ENCODE data around the gene TIGD6. TPM values are rescaled to one million over a fixed set of nuclear protein-coding genes. Genes with fewer than 3 reads are reported as not detected.

Gene TIGD6
- total and polyA plus RNA-seq, 9 of the 15 experiments (the other 6 are each of a cell fraction or from before 2014, with no cell fraction given) = 1.8 to 6.3 (median 3.9) TPM

DNA sequence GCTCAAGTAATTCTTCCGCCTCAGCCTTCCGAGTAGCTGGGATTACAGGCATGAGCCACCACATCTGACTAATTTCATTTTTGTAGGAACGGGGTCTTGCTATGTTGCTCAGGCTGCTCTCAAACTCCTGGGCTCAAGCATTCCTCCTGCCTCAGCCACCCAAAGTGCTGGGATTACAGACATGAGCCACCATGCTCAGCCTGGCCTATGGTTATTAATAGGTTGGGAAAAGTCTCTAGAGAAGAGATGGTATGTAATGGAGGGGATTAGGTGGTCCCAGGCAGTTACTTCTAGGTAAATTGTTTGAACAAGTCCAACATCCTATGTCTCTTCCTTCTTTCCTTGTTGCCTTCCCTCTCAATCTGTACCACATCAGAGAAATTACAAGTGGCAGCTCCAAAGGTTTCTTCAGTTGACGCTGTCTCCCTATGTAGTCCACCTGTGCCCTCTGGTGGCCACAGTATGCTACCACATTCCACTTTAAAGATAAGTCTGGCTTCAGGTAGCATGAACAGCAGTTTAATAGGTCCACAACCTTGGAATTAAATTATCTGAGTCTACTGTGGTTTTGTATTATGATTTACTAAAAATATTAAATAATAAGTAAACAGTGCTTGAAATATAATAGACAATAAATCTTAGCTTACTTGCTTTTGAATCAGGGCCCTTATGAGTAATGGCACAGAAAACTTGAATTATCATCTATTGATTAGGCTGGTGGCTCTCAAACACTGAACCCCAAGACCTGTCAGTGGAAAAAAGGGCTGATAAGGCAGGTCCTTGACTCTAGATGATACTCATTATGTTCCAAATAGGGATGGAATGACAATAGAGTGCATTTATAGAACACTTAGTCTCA lies 9.7 kb downstream of the TIGD6 start (continued):
- TF ChIP-seq JUN (IDR thresholded peaks at IDR 0.05; ENCODE audit: borderline replicate concordance, low read depth, low read length) = no peak
- TF ChIP-seq JUN (CRISPR knock-in tag; IDR thresholded peaks at IDR 0.05; ENCODE audit: borderline replicate concordance) = no peak
- peak; percentile 35; the same call in 1 of the 2 replicates for TF ChIP-seq CC2D1A (IDR thresholded peaks at IDR 0.05)
- no peak for TF ChIP-seq CAMTA2 (CRISPR knock-in tag; conservative IDR thresholded peaks at IDR 0.05)
- TF ChIP-seq, protein P1, sequence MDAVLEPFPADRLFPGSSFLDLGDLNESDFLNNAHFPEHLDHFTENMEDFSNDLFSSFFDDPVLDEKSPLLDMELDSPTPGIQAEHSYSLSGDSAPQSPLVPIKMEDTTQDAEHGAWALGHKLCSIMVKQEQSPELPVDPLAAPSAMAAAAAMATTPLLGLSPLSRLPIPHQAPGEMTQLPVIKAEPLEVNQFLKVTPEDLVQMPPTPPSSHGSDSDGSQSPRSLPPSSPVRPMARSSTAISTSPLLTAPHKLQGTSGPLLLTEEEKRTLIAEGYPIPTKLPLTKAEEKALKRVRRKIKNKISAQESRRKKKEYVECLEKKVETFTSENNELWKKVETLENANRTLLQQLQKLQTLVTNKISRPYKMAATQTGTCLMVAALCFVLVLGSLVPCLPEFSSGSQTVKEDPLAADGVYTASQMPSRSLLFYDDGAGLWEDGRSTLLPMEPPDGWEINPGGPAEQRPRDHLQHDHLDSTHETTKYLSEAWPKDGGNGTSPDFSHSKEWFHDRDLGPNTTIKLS (IDR thresholded peaks at IDR 0.05; ENCODE audit: borderline replicate concordance, low read depth) = no peak
- no peak for TF ChIP-seq ZNF311 (CRISPR knock-in tag; IDR thresholded peaks at IDR 0.05)
- TF ChIP-seq HDAC6 (IDR thresholded peaks at IDR 0.05; ENCODE audit: low read depth, low read length) = no peak
- no peak for TF ChIP-seq KLF16 (IDR thresholded peaks at IDR 0.05)
- TF ChIP-seq SMC3 (conservative IDR thresholded peaks at IDR 0.05; ENCODE audit: insufficient read depth, low read depth, low read length) = peak; percentile 95
- 0 out of 2 replicates have a peak, but pooled peaks have one; percentile 25 for TF ChIP-seq GABPB1 (CRISPR knock-in tag; IDR thresholded peaks at IDR 0.05)
- TF ChIP-seq LCOR (CRISPR knock-in tag; IDR thresholded peaks at IDR 0.05) = 0 out of 2 replicates have a peak, but pooled peaks have one; percentile 50
- TF ChIP-seq TGIF2 (CRISPR knock-in tag; IDR thresholded peaks at IDR 0.05) = no peak
- TF ChIP-seq, protein P2, sequence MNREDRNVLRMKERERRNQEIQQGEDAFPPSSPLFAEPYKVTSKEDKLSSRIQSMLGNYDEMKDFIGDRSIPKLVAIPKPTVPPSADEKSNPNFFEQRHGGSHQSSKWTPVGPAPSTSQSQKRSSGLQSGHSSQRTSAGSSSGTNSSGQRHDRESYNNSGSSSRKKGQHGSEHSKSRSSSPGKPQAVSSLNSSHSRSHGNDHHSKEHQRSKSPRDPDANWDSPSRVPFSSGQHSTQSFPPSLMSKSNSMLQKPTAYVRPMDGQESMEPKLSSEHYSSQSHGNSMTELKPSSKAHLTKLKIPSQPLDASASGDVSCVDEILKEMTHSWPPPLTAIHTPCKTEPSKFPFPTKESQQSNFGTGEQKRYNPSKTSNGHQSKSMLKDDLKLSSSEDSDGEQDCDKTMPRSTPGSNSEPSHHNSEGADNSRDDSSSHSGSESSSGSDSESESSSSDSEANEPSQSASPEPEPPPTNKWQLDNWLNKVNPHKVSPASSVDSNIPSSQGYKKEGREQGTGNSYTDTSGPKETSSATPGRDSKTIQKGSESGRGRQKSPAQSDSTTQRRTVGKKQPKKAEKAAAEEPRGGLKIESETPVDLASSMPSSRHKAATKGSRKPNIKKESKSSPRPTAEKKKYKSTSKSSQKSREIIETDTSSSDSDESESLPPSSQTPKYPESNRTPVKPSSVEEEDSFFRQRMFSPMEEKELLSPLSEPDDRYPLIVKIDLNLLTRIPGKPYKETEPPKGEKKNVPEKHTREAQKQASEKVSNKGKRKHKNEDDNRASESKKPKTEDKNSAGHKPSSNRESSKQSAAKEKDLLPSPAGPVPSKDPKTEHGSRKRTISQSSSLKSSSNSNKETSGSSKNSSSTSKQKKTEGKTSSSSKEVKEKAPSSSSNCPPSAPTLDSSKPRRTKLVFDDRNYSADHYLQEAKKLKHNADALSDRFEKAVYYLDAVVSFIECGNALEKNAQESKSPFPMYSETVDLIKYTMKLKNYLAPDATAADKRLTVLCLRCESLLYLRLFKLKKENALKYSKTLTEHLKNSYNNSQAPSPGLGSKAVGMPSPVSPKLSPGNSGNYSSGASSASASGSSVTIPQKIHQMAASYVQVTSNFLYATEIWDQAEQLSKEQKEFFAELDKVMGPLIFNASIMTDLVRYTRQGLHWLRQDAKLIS (CRISPR knock-in tag; IDR thresholded peaks at IDR 0.05) = 0 out of 2 replicates have a peak, but pooled peaks have one; percentile 40
- TF ChIP-seq, protein P3, sequence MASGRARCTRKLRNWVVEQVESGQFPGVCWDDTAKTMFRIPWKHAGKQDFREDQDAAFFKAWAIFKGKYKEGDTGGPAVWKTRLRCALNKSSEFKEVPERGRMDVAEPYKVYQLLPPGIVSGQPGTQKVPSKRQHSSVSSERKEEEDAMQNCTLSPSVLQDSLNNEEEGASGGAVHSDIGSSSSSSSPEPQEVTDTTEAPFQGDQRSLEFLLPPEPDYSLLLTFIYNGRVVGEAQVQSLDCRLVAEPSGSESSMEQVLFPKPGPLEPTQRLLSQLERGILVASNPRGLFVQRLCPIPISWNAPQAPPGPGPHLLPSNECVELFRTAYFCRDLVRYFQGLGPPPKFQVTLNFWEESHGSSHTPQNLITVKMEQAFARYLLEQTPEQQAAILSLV (tag; IDR thresholded peaks at IDR 0.05) = no peak
- TF ChIP-seq ZNF589 (CRISPR knock-in tag; IDR thresholded peaks at IDR 0.05; ENCODE audit: low read depth) = no peak
- TF ChIP-seq ZNF551 (CRISPR knock-in tag; IDR thresholded peaks at IDR 0.05) = no peak
